BE2C (cell line): Measurements from ENCODE around the gene ACADL.

Experiments used
- DNase-seq: peaks from one replicate; pipeline ENCODE4 v3.0.0-alpha.2; 2020
- H3K27me3 ChIP-seq: fragments of 250-450 bp; sonication (Bioruptor Pico); 2 replicates; pipeline ENCODE4 v1.5.1; 2020; ENCODE audit warnings: mild to moderate bottlenecking
- H3K36me3 ChIP-seq: fragments of 250-450 bp; sonication (Bioruptor Pico); 2 replicates; pipeline ENCODE4 v1.5.1; 2020; ENCODE audit warnings: mild to moderate bottlenecking
- H3K4me1 ChIP-seq: fragments of 250-450 bp; sonication (Bioruptor Pico); 2 replicates; pipeline ENCODE4 v1.5.1; 2020
- H3K4me3 ChIP-seq: 2 replicates; pipeline ENCODE4 v1.5.1; 2011; ENCODE audit warnings: low read depth, low read length
- H3K9me3 ChIP-seq: fragments of 250-450 bp; sonication (Bioruptor Pico); 2 replicates; pipeline ENCODE4 v1.5.1; 2020
- CTCF ChIP-seq: IDR thresholded peaks from 2 replicates; pipeline ENCODE4 v1.5.1; 2012; ENCODE audit warnings: mild to moderate bottlenecking, low read depth, low read length

Gene ACADL

GRCh38 chr2:210199186-210199765 lies 26.0 kb downstream of the ACADL start:
- peak; percentile 68 for TF ChIP-seq CTCF
- H3K36me3 ChIP-seq, result no peaks in the 10 kb centered on the region
- H3K27me3 ChIP-seq, result peaks cover 6% of the 10 kb centered on the region
- H3K4me1 ChIP-seq, result no peaks in the 10 kb centered on the region
- H3K4me3 ChIP-seq, result no peak overlapping the region
- no peak for DNase-seq
- no peaks in the 10 kb centered on the region for H3K9me3 ChIP-seq

GRCh38 chr2:210198326-210198725 lies 26.9 kb downstream of the ACADL start:
- Histone ChIP-seq H3K4me3 (no peak overlapping the region), H3K36me3 (no peaks in the 10 kb centered on the region), H3K27me3 (peaks cover 6% of the 10 kb centered on the region), H3K9me3 (no peaks in the 10 kb centered on the region), H3K4me1 (no peaks in the 10 kb centered on the region)
- no peak for TF ChIP-seq CTCF
- DNase-seq, result no peak

- Histone ChIP-seq H3K36me3 (no peaks in the 10 kb centered on the region), H3K4me3 (no peak overlapping the region), H3K9me3 (no peaks in the 10 kb centered on the region), H3K4me1 (no peaks in the 10 kb centered on the region), H3K27me3 (peaks cover 6% of the 10 kb centered on the region)
- DNase-seq, result no peak
- no peak for TF ChIP-seq CTCF
Measured at GRCh38 chr2:210197720-210198119, 27.5 kb downstream of the ACADL start.

GRCh38 chr2:210195101-210195852 lies 30.0 kb downstream of the ACADL start:
- peak; percentile 74 for TF ChIP-seq CTCF
- no peaks in the 10 kb centered on the region for H3K27me3 ChIP-seq
- no peaks in the 10 kb centered on the region for H3K9me3 ChIP-seq
- peak; percentile 29 for DNase-seq
- peak overlapping the region; percentile 62 for H3K4me3 ChIP-seq
- no peaks in the 10 kb centered on the region for H3K36me3 ChIP-seq
- no peaks in the 10 kb centered on the region for H3K4me1 ChIP-seq

- no peak for TF ChIP-seq CTCF
- no peak overlapping the region for H3K4me3 ChIP-seq
- peaks cover 3% of the 10 kb centered on the region; the same call in 1 of the 2 replicates for H3K9me3 ChIP-seq
- DNase-seq, result no peak
- no peaks in the 10 kb centered on the region for H3K36me3 ChIP-seq
- no peaks in the 10 kb centered on the region for H3K27me3 ChIP-seq
- no peaks in the 10 kb centered on the region; the same call in 1 of the 2 replicates for H3K4me1 ChIP-seq
Measured at GRCh38 chr2:210190345-210190744, 34.9 kb downstream of the ACADL start.

DNA sequence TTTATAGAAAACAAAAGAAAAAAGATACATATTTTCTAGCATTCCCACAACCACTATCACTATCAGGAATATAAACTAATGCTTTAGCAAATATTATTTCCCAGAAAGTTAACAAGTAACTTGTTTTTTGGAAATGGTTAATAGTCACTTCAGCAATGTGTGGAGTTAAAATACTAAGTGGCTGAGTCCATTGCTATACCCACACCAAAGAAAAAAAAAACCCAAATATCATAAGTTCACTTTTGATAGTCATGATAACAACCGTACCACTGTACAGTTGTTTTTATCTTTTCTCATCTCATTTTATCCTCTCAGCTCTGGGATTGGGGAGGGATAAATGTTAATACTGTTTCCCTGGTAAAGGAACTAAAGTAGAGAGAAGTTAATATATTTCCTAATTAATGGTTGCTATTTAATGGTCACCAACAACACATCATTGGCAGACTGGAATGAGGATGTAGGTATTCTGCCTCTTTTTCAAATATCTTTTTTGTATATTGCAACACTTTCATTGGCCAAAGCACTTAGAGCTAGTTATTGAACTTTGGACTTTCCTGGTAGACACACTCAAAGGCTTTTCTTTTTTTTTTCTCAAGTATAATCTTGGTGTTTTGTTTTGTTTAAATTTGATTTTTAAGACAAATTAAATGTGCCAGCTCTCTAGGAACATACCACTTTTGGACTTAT lies 35.7 kb downstream of the ACADL start:
- no peaks in the 10 kb centered on the region for H3K36me3 ChIP-seq
- TF ChIP-seq CTCF, result no peak
- H3K4me3 ChIP-seq, result no peak overlapping the region
- H3K9me3 ChIP-seq, result peaks cover 3% of the 10 kb centered on the region; the same call in 1 of the 2 replicates
- no peaks in the 10 kb centered on the region; the same call in 1 of the 2 replicates for H3K4me1 ChIP-seq
- H3K27me3 ChIP-seq, result no peaks in the 10 kb centered on the region
- DNase-seq, result no peak
